IMR-90 (cell line): ENCODE data around the gene SLC35C1. TPM values are rescaled to one million over a fixed set of nuclear protein-coding genes. Genes with fewer than 3 reads are reported as not detected.

Experiments used
- ATAC-seq: fragments of 200-7000 bp; cut with Tn5 transposase; 2 replicates; pipeline ENCODE4 v1.9.1; 2020; ENCODE audit warnings: low read depth, mild to moderate bottlenecking, moderate library complexity
- BruUV-seq: library from RNA; stranded (reverse); fragments of 400-500 nt; replicated peaks from 2 replicates; lab custom pipeline; 2021; lab: Mats Ljungman, UMichigan
- CTCF ChIA-PET: fragments of 300-600 bp; formaldehyde crosslinking; extraction: SDS; loops from one replicate; lab custom pipeline; 2021; ENCODE audit warnings: antibody characterized with exemption; lab: Yijun Ruan, JAX
- POLR2A ChIA-PET: fragments of 300-600 bp; sonication (Branson Sonifier 250); formaldehyde crosslinking; loops from one replicate; lab custom pipeline; 2022; ENCODE audit warnings: antibody characterized with exemption; ENCODE audit not compliant: unreplicated experiment; lab: Charles Lee
- DNase-seq: peaks from one replicate; pipeline ENCODE4 v3.0.0; 2013
- H2AFZ ChIP-seq: replicated peaks from 2 replicates; pipeline ENCODE3; 2013; ENCODE audit warnings: low read length, mild to moderate bottlenecking; ENCODE audit not compliant: poor library complexity
- H2AK5ac ChIP-seq: 2 replicates; pipeline ENCODE4 v1.6.1; 2013; ENCODE audit warnings: low read depth, low read length, inconsistent platforms
- H2AK9ac ChIP-seq: replicated peaks from 2 replicates; pipeline ENCODE3; 2013; ENCODE audit warnings: mild to moderate bottlenecking, low read depth, low read length, moderate library complexity; ENCODE audit not compliant: poor library complexity
- H2BK120ac ChIP-seq: 2 replicates; pipeline ENCODE4 v1.6.1; 2013; ENCODE audit warnings: low read depth, low read length, inconsistent platforms
- H2BK15ac ChIP-seq: 3 replicates; pipeline ENCODE4 v1.6.1; 2013; ENCODE audit warnings: low read depth, low read length, inconsistent platforms
- H2BK20ac ChIP-seq: 2 replicates; pipeline ENCODE4 v1.6.1; 2013; ENCODE audit warnings: low read depth, mild to moderate bottlenecking, inconsistent platforms, low read length, moderate library complexity
- H2BK5ac ChIP-seq: 2 replicates; pipeline ENCODE4 v1.6.1; 2013; ENCODE audit warnings: mild to moderate bottlenecking, low read depth, low read length, inconsistent platforms; ENCODE audit not compliant: poor library complexity, severe bottlenecking
- H3K14ac ChIP-seq: replicated peaks from 2 replicates; pipeline ENCODE4 v1.6.1; 2013; ENCODE audit warnings: low read depth, low read length, inconsistent platforms
- H3K18ac ChIP-seq: 2 replicates; pipeline ENCODE4 v1.6.1; 2013; ENCODE audit warnings: low read depth, low read length, control low read depth
- H3K23ac ChIP-seq: 2 replicates; pipeline ENCODE4 v1.6.1; 2013; ENCODE audit warnings: low read depth, low read length, inconsistent platforms
- H3K27ac ChIP-seq: 2 replicates; pipeline ENCODE4 v1.5.1; 2013; ENCODE audit warnings: mild to moderate bottlenecking, control low read depth, low read length; ENCODE audit not compliant: insufficient read depth
- H3K27me3 ChIP-seq: 2 replicates; pipeline ENCODE4 v1.6.1; 2013; ENCODE audit warnings: low read length; ENCODE audit not compliant: control insufficient read depth, insufficient read depth
- H3K36me3 ChIP-seq: 2 replicates; pipeline ENCODE4 v1.6.1; 2013; ENCODE audit warnings: low read length, mixed read lengths; ENCODE audit not compliant: control insufficient read depth, insufficient read depth
- H3K4ac ChIP-seq: 2 replicates; pipeline ENCODE4 v1.6.1; 2013; ENCODE audit warnings: low read depth, low read length, inconsistent platforms
- H3K4me1 ChIP-seq: 2 replicates; pipeline ENCODE4 v1.6.1; 2013; ENCODE audit warnings: low read length, mixed read lengths; ENCODE audit not compliant: control insufficient read depth, insufficient read depth
- H3K4me2 ChIP-seq: 2 replicates; pipeline ENCODE4 v1.6.1; 2013; ENCODE audit warnings: low read depth, mild to moderate bottlenecking, control low read depth, low read length, moderate library complexity
- H3K4me3 ChIP-seq: 2 replicates; pipeline ENCODE4 v1.5.1; 2013; ENCODE audit warnings: low read depth, mild to moderate bottlenecking, control low read depth, low read length, moderate library complexity; ENCODE audit not compliant: insufficient read depth
- H3K56ac ChIP-seq: 2 replicates; pipeline ENCODE4 v1.6.1; 2013; ENCODE audit warnings: low read length, inconsistent platforms; ENCODE audit not compliant: insufficient read depth; ENCODE audit errors: extremely low read depth
- H3K79me1 ChIP-seq, 2 experiments: 2 replicates each; pipeline ENCODE4 v1.6.1; 2013; ENCODE audit warnings: low read length in 2 of 2, inconsistent platforms in 1 of 2, low read depth in 1 of 2
- H3K9ac ChIP-seq: 2 replicates; pipeline ENCODE4 v1.6.1; 2013; ENCODE audit warnings: low read depth, low read length, control low read depth
- H3K9me1 ChIP-seq: 2 replicates; pipeline ENCODE4 v1.6.1; 2013; ENCODE audit warnings: low read length, inconsistent platforms; ENCODE audit not compliant: insufficient read depth
- H3K9me3 ChIP-seq: 2 replicates; pipeline ENCODE4 v1.6.1; 2013; ENCODE audit warnings: low read length; ENCODE audit not compliant: control insufficient read depth, insufficient read depth
- H4K20me1 ChIP-seq: 2 replicates; pipeline ENCODE4 v1.6.1; 2013; ENCODE audit warnings: low read length, inconsistent platforms; ENCODE audit not compliant: insufficient read depth
- H4K5ac ChIP-seq: 2 replicates; pipeline ENCODE4 v1.6.1; 2013; ENCODE audit warnings: mild to moderate bottlenecking, low read depth, low read length, control low read depth
- H4K8ac ChIP-seq, 2 experiments: 2 replicates each; pipeline ENCODE4 v1.6.1; 2013; ENCODE audit warnings: low read depth in 2 of 2, low read length in 2 of 2, control low read depth in 1 of 2, inconsistent platforms in 1 of 2
- H4K91ac ChIP-seq: 2 replicates; pipeline ENCODE4 v1.6.1; 2013; ENCODE audit warnings: low read depth, low read length, inconsistent platforms; ENCODE audit not compliant: insufficient read depth
- CEBPB ChIP-seq: IDR thresholded peaks from 2 replicates; pipeline ENCODE4 v1.6.1; 2012; ENCODE audit warnings: low read depth, low read length, improper control_type of control experiment
- CTCF ChIP-seq: conservative IDR thresholded peaks from 2 replicates; pipeline ENCODE4 v1.5.1; 2012; ENCODE audit warnings: mild to moderate bottlenecking, low read depth, low read length, improper control_type of control experiment
- FOS ChIP-seq: fragments of 150-350 bp; IDR thresholded peaks from 2 replicates; pipeline ENCODE4 v1.6.1; 2016; ENCODE audit warnings: low read depth, low read length
- NFE2L2 ChIP-seq: fragments of 150-350 bp; IDR thresholded peaks from 2 replicates; pipeline ENCODE4 v1.6.1; 2016; ENCODE audit warnings: low read depth, mild to moderate bottlenecking, low read length
- RAD21 ChIP-seq: IDR thresholded peaks from 2 replicates; pipeline ENCODE4 v1.6.1; 2012; ENCODE audit warnings: low read length, improper control_type of control experiment
- RFX5 ChIP-seq: IDR thresholded peaks from 2 replicates; pipeline ENCODE4 v1.8.0; 2012; ENCODE audit warnings: low read depth, mild to moderate bottlenecking, low read length, moderate library complexity
- SMC3 ChIP-seq: fragments of 150-350 bp; IDR thresholded peaks from 2 replicates; pipeline ENCODE4 v1.6.1; 2016; ENCODE audit warnings: low read depth, mild to moderate bottlenecking, antibody characterized with exemption, low read length, moderate library complexity
- WGBS, 2 experiments: methylation state at CpG; one replicate each; pipeline versions ENCODE4 v1.1.5 to v1.1.7; 2013; ENCODE audit warnings: missing lambda C conversion rate in 2 of 2; ENCODE audit not compliant: insufficient read length in 1 of 2; ENCODE audit errors: extremely low coverage in 2 of 2; 5-methylcytosine and 5-hydroxymethylcytosine counted together
- dilution Hi-C: fragments of 300-500 bp; cut with HindIII; formaldehyde crosslinking; loops from one replicate; pipeline ENCODE4 v1.14.3; 2018; ENCODE audit warnings: low sequenced_read_pairs; ENCODE audit not compliant: unreplicated experiment
- in situ Hi-C: fragments of 300-500 bp; cut with MboI; formaldehyde crosslinking; loops from 3 replicates; pipeline ENCODE4 v1.14.3; 2019; ENCODE audit warnings: low sequenced_read_pairs, inconsistent platforms, mixed read lengths
- intact Hi-C: fragments of 100-400 bp; cut with micrococcal nuclease; formaldehyde crosslinking; loops from 2 replicates; pipeline ENCODE4 v1.10.0; 2022
- polyA plus RNA-seq, 3 experiments: library from polyadenylated mRNA; depleted of rRNA; stranded (reverse); fragments of >200 nt; gene quantifications; 2 replicates each; pipeline ENCODE4 v1.2.3, GENCODE V29; 2012; ENCODE audit warnings: low replicate concordance in 1 of 3
- total RNA-seq: library from RNA; depleted of rRNA; stranded (reverse); fragments of >200 nt; gene quantifications from 2 replicates; pipeline ENCODE4 v1.2.3, GENCODE V29; 2012
- TF ChIP-seq, protein P1 (sequence below): fragments of 150-350 bp; IDR thresholded peaks from 2 replicates; pipeline ENCODE4 v1.6.1; 2017; ENCODE audit warnings: mild to moderate bottlenecking, antibody characterized with exemption, low read length, low read depth

The SLC35C1 gene
- total and polyA plus RNA-seq, 2 of the 4 experiments (the other 2 are of a cell fraction), result 4.3 to 27.1 TPM

- peaks cover 8% of the 10 kb centered on the region for H3K27me3 ChIP-seq
- peak overlapping the region; percentile 31; the same call in 1 of the 2 replicates for H3K18ac ChIP-seq
- peak overlapping the region; percentile 74 for H2AFZ ChIP-seq
- TF ChIP-seq SMC3 (no peak), CEBPB (peak; percentile 78), FOS (no peak), CTCF (no peak), RAD21 (no peak), RFX5 (no peak), NFE2L2 (no peak)
- TF ChIP-seq, protein P1, sequence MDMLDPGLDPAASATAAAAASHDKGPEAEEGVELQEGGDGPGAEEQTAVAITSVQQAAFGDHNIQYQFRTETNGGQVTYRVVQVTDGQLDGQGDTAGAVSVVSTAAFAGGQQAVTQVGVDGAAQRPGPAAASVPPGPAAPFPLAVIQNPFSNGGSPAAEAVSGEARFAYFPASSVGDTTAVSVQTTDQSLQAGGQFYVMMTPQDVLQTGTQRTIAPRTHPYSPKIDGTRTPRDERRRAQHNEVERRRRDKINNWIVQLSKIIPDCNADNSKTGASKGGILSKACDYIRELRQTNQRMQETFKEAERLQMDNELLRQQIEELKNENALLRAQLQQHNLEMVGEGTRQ, result no peak
- DNase-seq (peak; percentile 60), ATAC-seq (peak; percentile 80)
- H3K4me3 ChIP-seq, result no peak overlapping the region
- H4K20me1 ChIP-seq, result no peaks in the 10 kb centered on the region
- no peak overlapping the region for H3K9ac ChIP-seq
- H4K8ac ChIP-seq, result no peak overlapping the region
- H3K4me2 ChIP-seq, result no peak overlapping the region; the same call in 1 of the 2 replicates
- intact Hi-C loops (no loop called here), dilution Hi-C loops (no loop called here), in situ Hi-C loops (no loop called here)
- no peak overlapping the region for H2BK15ac ChIP-seq
- H2AK9ac ChIP-seq, result peak overlapping the region; percentile 43
- no peak overlapping the region for H2AK5ac ChIP-seq
- peak overlapping the region; percentile 10; the same call in 1 of the 2 replicates for H2BK20ac ChIP-seq
- no peaks in the 10 kb centered on the region for H3K9me3 ChIP-seq
- ChIA-PET POLR2A (no interaction called here), CTCF (interaction anchor here (0.5 to 1.1 kb wide), 2 partner anchors 17 to 556 kb away, joined by 3 read pairs; no protein-coding TSS in a partner anchor)
- peak overlapping the region; percentile 47; the same call in 1 of the 2 replicates for H3K27ac ChIP-seq
- H3K79me1 ChIP-seq, result no peaks in the 10 kb centered on the region
- peaks cover 4% of the 10 kb centered on the region; the same call in 1 of the 2 replicates for H3K4me1 ChIP-seq
- no peak overlapping the region for H3K14ac ChIP-seq
- H4K91ac ChIP-seq, result no peak overlapping the region
- no peak overlapping the region for H3K23ac ChIP-seq
- H2BK120ac ChIP-seq, result no peak overlapping the region
- no peak overlapping the region for H3K4ac ChIP-seq
- no peak overlapping the region for H2BK5ac ChIP-seq
- H4K5ac ChIP-seq, result peak overlapping the region; percentile 8; the same call in 1 of the 2 replicates
- peaks cover 4% of the 10 kb centered on the region; the same call in 1 of the 2 replicates for H3K9me1 ChIP-seq
- no peaks in the 10 kb centered on the region for H3K36me3 ChIP-seq
- BruUV-seq, result no TSS peak
- no peak overlapping the region for H3K56ac ChIP-seq
- 72% methylated on average over 6 of the region's 10 CpGs; no CpG with 5 or more reads in 1 of the 2 experiments for WGBS, 2 experiments
Measured at GRCh38 chr11:45798793-45799441, 6.0 kb upstream of the SLC35C1 start.
